HT-29 (cell line): ENCODE data around the gene PSPN. TPM values are rescaled to one million over a fixed set of nuclear protein-coding genes. Genes with fewer than 3 reads are reported as not detected.
"Not testable (repeated sequence)": the region's sequence is repeated elsewhere in the genome, so short reads cannot be mapped to it uniquely, and the experiment has no call there.

Experiments
- DNase-seq: peaks from one replicate; pipeline ENCODE4 v3.0.0-alpha.2; 2015; ENCODE audit warnings: low spot score
- total RNA-seq: library from RNA; depleted of rRNA; stranded (reverse); fragments of >200 nt; shearing (Covaris generic); gene quantifications from 2 replicates; pipeline ENCODE4 v1.2.3, GENCODE V29; 2014

The PSPN gene
- total RNA-seq, 1 experiment from 2014 or later = 0.28 TPM

- no peak for DNase-seq
Measured at GRCh38 chr19:6402837-6403608, 27.3 kb upstream of the PSPN start.

GRCh38 chr19:6402058-6402457, 26.3 kb upstream of the PSPN start:
- DNase-seq = no peak

- not testable (repeated sequence) for DNase-seq
Measured at GRCh38 chr19:6400062-6400944, 24.6 kb upstream of the PSPN start.

GRCh38 chr19:6396305-6396704, 20.6 kb upstream of the PSPN start:
- DNase-seq = no peak

GRCh38 chr19:6394831-6395230, 19.1 kb upstream of the PSPN start:
- DNase-seq = no peak

GRCh38 chr19:6393983-6394412, 18.3 kb upstream of the PSPN start:
- no peak for DNase-seq

GRCh38 chr19:6393074-6393982, 17.6 kb upstream of the PSPN start, which contains the start of gene GTF2F1:
Gene GTF2F1 (minus strand): TSS chr19:6393164. CDS start chr19:6392995, 169 bp downstream.
- peak; percentile 84 for DNase-seq

- no peak for DNase-seq
Measured at GRCh38 chr19:6392221-6393073, 16.7 kb upstream of the PSPN start.

GRCh38 chr19:6387372-6387771, 11.6 kb upstream of the PSPN start:
- DNase-seq = no peak

GRCh38 chr19:6384381-6384780, 8.6 kb upstream of the PSPN start:
- no peak for DNase-seq

GRCh38 chr19:6383188-6383587, 7.5 kb upstream of the PSPN start:
- no peak for DNase-seq

GRCh38 chr19:6381030-6381750, 5.5 kb upstream of the PSPN start:
- no peak for DNase-seq

GRCh38 chr19:6379744-6380143, 4.0 kb upstream of the PSPN start:
- DNase-seq = no peak

- DNase-seq = no peak
Measured at GRCh38 chr19:6378486-6378885, 2.8 kb upstream of the PSPN start.

GRCh38 chr19:6378041-6378440, 2.3 kb upstream of the PSPN start:
- DNase-seq = no peak

GRCh38 chr19:6376512-6377190, 918 bp upstream of the PSPN start:
- no peak for DNase-seq

- DNase-seq = no peak
Measured at GRCh38 chr19:6374711-6375410, 872 bp downstream of the PSPN start.

- DNase-seq = no peak
Measured at GRCh38 chr19:6374161-6374709, 1.5 kb downstream of the PSPN start.

- DNase-seq = no peak
Measured at GRCh38 chr19:6373813-6374108, 2.0 kb downstream of the PSPN start.
